ENCODE data around the gene TBC1D2B.

DNA sequence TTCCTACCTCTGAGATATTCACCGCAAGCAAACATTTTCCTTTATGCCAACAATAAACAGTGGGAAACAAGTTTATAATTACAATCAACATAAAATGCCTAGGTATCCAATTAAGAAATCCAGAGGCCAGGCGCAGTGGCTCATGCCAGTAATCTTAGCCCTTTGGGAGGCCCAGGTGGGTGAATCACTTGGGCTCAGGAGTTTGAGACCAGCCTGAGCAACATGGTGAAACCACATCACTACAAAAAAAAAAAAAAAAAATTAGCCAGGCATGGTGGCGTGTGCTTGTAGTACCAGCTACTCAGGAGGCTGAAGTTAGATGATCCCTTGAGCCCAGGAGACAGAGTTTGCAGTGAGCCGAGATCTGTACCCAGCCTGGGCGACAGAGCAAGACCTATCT is 17.3 kb downstream of the TBC1D2B start:
- TF ChIP-seq POLR2A (IDR thresholded peaks at IDR 0.05; ENCODE audit: low read depth, low read length) (no peak), JUN (IDR thresholded peaks at IDR 0.05; ENCODE audit: borderline replicate concordance, insufficient read depth, insufficient read length, low read depth) (no peak), EZH2 (IDR thresholded peaks at IDR 0.05; ENCODE audit: borderline replicate concordance, low read depth, low read length, severe bottlenecking) (no peak), FOS (IDR thresholded peaks at IDR 0.05; ENCODE audit: borderline replicate concordance, insufficient read depth, low read length) (no peak), GATA2 (IDR thresholded peaks at IDR 0.05; ENCODE audit: insufficient read depth, insufficient read length, low read depth, low read length) (no peak), POLR2AphosphoS5 (IDR thresholded peaks at IDR 0.05; ENCODE audit: insufficient read depth, low read depth, low read length) (no peak)
- TF ChIP-seq, protein P1, sequence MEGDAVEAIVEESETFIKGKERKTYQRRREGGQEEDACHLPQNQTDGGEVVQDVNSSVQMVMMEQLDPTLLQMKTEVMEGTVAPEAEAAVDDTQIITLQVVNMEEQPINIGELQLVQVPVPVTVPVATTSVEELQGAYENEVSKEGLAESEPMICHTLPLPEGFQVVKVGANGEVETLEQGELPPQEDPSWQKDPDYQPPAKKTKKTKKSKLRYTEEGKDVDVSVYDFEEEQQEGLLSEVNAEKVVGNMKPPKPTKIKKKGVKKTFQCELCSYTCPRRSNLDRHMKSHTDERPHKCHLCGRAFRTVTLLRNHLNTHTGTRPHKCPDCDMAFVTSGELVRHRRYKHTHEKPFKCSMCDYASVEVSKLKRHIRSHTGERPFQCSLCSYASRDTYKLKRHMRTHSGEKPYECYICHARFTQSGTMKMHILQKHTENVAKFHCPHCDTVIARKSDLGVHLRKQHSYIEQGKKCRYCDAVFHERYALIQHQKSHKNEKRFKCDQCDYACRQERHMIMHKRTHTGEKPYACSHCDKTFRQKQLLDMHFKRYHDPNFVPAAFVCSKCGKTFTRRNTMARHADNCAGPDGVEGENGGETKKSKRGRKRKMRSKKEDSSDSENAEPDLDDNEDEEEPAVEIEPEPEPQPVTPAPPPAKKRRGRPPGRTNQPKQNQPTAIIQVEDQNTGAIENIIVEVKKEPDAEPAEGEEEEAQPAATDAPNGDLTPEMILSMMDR (IDR thresholded peaks at IDR 0.05; ENCODE audit: extremely low read depth in 1 of 2, insufficient read depth in 1 of 2, low read depth in 1 of 2, low read length in 2 of 2): no peak
- TF ChIP-seq, protein P2, sequence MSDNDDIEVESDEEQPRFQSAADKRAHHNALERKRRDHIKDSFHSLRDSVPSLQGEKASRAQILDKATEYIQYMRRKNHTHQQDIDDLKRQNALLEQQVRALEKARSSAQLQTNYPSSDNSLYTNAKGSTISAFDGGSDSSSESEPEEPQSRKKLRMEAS (IDR thresholded peaks at IDR 0.05; ENCODE audit: insufficient read depth, insufficient read length): no peak

Data from endothelial cell of umbilical vein (primary cell).